Measurements from ENCODE around the gene ANO6.

GRCh38 chr12:45334396-45334795 is 118.5 kb downstream of the ANO6 start:
- no peak for TF ChIP-seq CTCF (IDR thresholded peaks at IDR 0.05)
- no peak for TF ChIP-seq POLR2A (IDR thresholded peaks at IDR 0.05)
